ENCODE measurements around the gene DNTT. TPM values are rescaled to one million over a fixed set of nuclear protein-coding genes. Genes with fewer than 3 reads are reported as not detected.

The DNTT gene
- total RNA-seq, 1 donor from 2014 or later: 0.11 TPM

- H3K27me3 Mint-ChIP-seq: no peaks in the 10 kb centered on the region
- H3K4me1 Mint-ChIP-seq: peaks cover 81% of the 10 kb centered on the region
- peaks cover 34% of the 10 kb centered on the region for H3K36me3 Mint-ChIP-seq (ENCODE audit: low read depth)
- TF ChIP-seq, protein P1, sequence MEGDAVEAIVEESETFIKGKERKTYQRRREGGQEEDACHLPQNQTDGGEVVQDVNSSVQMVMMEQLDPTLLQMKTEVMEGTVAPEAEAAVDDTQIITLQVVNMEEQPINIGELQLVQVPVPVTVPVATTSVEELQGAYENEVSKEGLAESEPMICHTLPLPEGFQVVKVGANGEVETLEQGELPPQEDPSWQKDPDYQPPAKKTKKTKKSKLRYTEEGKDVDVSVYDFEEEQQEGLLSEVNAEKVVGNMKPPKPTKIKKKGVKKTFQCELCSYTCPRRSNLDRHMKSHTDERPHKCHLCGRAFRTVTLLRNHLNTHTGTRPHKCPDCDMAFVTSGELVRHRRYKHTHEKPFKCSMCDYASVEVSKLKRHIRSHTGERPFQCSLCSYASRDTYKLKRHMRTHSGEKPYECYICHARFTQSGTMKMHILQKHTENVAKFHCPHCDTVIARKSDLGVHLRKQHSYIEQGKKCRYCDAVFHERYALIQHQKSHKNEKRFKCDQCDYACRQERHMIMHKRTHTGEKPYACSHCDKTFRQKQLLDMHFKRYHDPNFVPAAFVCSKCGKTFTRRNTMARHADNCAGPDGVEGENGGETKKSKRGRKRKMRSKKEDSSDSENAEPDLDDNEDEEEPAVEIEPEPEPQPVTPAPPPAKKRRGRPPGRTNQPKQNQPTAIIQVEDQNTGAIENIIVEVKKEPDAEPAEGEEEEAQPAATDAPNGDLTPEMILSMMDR (IDR thresholded peaks at IDR 0.05): no peak
- intact Hi-C loops (cut with micrococcal nuclease): loop anchor here (1.0 to 10.0 kb wide), 4 partner anchors 16 to 514 kb away; no protein-coding TSS in a partner anchor
- ATAC-seq (ENCODE audit: low read depth) (no peak), DNase-seq (no peak)
- H3K27ac Mint-ChIP-seq: peak overlapping the region; percentile 98
- CTCF ChIA-PET: interaction anchor here (0.9 to 5.6 kb wide), 4 partner anchors 14 to 42 kb away, joined by 4 to 90 read pairs (median 49); no protein-coding TSS in a partner anchor
- H3K4me3 Mint-ChIP-seq: peak overlapping the region; percentile 91
- POLR2A ChIA-PET: interaction anchor here (0.7 to 8.2 kb wide), 11 partner anchors 9 to 143 kb away, joined by 3 to 344 read pairs (median 39); partner anchors contain the start of gene ZNF518A
- no peaks in the 10 kb centered on the region for H3K9me3 Mint-ChIP-seq
Observed at GRCh38 chr10:96272316-96273280, 31.6 kb upstream of the DNTT start.

DNA sequence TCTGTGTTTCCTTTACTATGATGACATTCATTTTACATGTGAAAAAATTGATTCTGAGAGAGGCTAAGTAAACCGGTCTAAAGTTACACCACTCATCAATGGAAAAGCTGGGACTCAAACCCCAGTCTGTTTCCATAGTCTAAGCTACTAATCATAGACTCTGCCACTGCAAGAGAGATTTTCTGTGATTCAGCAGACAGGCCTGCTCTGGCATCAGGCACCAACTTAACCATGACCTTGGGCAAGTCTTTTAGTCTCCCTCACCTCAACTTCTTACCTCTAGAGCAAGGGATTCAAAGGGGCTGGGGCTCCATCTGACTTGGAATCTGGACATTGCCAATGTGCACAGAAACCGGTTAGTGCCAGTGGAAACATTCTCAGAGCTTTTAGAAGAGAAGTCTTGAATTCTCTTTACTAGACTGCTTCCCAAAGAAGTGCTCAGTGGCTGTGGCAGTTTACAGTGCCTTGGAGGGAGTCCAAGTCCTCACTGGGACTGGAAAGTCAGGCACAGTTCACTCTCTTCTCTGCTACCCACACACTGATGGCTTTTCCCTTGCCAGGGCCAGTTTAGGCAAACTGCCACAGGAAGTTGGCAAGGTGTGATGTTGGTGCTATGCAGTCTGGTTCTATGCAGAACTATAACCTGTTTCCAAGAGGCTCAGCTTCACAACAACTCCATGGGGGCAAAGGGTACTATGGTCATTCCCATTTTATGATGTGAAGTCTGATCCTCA lies 28.4 kb upstream of the DNTT start:
- POLR2A ChIA-PET: interaction anchor here (0.7 to 8.2 kb wide), 5 partner anchors 11 to 46 kb away, joined by 3 to 344 read pairs (median 5); no protein-coding TSS in a partner anchor
- Mint-ChIP-seq H3K4me3 (no peak overlapping the region), H3K36me3 (ENCODE audit: low read depth) (peaks cover 5% of the 10 kb centered on the region), H3K9me3 (no peaks in the 10 kb centered on the region), H3K27me3 (no peaks in the 10 kb centered on the region), H3K4me1 (peaks cover 77% of the 10 kb centered on the region), H3K27ac (peak overlapping the region; percentile 80)
- CTCF ChIA-PET: interaction anchor here (1.3 to 1.8 kb wide), 3 partner anchors 10 to 46 kb away, joined by 5 to 7 read pairs (median 5); no protein-coding TSS in a partner anchor
- no peak for DNase-seq
- intact Hi-C loops (cut with micrococcal nuclease): loop anchor here (10.0 kb wide), 1 partner anchor 429 kb away; no protein-coding TSS in a partner anchor
- ATAC-seq (ENCODE audit: low read depth): no peak
- TF ChIP-seq, protein P1 (IDR thresholded peaks at IDR 0.05): no peak

DNA sequence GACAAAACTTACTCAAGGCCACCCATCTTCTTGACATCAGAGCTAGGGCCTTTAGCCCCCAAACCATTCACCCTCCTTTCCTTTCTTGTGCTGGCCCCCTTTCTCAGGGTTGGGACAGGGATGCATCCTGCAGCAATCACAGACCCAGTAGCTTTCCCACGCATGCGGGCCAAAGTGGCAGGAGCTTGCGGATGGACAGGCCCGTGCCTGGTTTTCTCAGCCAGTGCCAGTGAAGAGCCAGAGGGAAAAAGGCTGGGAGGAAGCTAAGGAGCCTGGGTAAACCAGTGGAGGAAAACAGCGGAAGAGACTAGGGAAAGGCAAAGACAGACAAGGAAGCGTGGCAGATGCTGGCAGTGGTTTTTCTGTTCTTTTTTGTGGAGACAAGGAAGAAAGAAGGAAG lies 27.8 kb upstream of the DNTT start:
- ChIA-PET CTCF (interaction anchor here (1.3 to 1.8 kb wide), 3 partner anchors 10 to 47 kb away, joined by 5 to 7 read pairs (median 5); no protein-coding TSS in a partner anchor), POLR2A (interaction anchor here (0.7 to 8.2 kb wide), 4 partner anchors 10 to 46 kb away, joined by 4 to 344 read pairs (median 6); no protein-coding TSS in a partner anchor)
- no peaks in the 10 kb centered on the region for H3K27me3 Mint-ChIP-seq
- TF ChIP-seq, protein P1 (IDR thresholded peaks at IDR 0.05): no peak
- ATAC-seq (ENCODE audit: low read depth) (no peak), DNase-seq (no peak)
- H3K27ac Mint-ChIP-seq: peak overlapping the region; percentile 80
- H3K9me3 Mint-ChIP-seq: no peaks in the 10 kb centered on the region
- H3K36me3 Mint-ChIP-seq (ENCODE audit: low read depth): no peaks in the 10 kb centered on the region
- no peak overlapping the region for H3K4me3 Mint-ChIP-seq
- intact Hi-C loops (cut with micrococcal nuclease): loop anchor here (10.0 kb wide), 1 partner anchor 428 kb away; no protein-coding TSS in a partner anchor
- H3K4me1 Mint-ChIP-seq: peaks cover 77% of the 10 kb centered on the region

- ATAC-seq (ENCODE audit: low read depth) (no peak), DNase-seq (no peak)
- Mint-ChIP-seq H3K4me3 (no peak overlapping the region), H3K4me1 (peaks cover 73% of the 10 kb centered on the region), H3K27me3 (no peaks in the 10 kb centered on the region), H3K27ac (peak overlapping the region; percentile 80), H3K36me3 (ENCODE audit: low read depth) (no peaks in the 10 kb centered on the region), H3K9me3 (no peaks in the 10 kb centered on the region)
- POLR2A ChIA-PET: interaction anchor here (1.5 to 8.2 kb wide), 3 partner anchors 10 to 47 kb away, joined by 5 to 344 read pairs (median 6); no protein-coding TSS in a partner anchor
- TF ChIP-seq, protein P1 (IDR thresholded peaks at IDR 0.05): no peak
- intact Hi-C loops (cut with micrococcal nuclease): loop anchor here (10.0 kb wide), 1 partner anchor 428 kb away; no protein-coding TSS in a partner anchor
- CTCF ChIA-PET: interaction anchor here (1.0 to 1.8 kb wide), 4 partner anchors 9 to 47 kb away, joined by 3 to 7 read pairs (median 5); no protein-coding TSS in a partner anchor
Observed at GRCh38 chr10:96276831-96277230, 27.4 kb upstream of the DNTT start.
